ENCODE data around the gene PAGR1. TPM values are rescaled to one million over a fixed set of nuclear protein-coding genes. Genes with fewer than 3 reads are reported as not detected.

PAGR1 gene
- total RNA-seq, 1 experiment from 2014 or later, result 19.8 TPM

- in situ Hi-C loops (cut with HindIII; ENCODE audit: low pct_unique_long_range_greater_than_20kb, low sequenced_read_pairs), result no loop called here
Measured at GRCh38 chr16:29844575-29845331, 28.8 kb downstream of the PAGR1 start.

GRCh38 chr16:29845656-29846055, 29.7 kb downstream of the PAGR1 start:
- in situ Hi-C loops (cut with HindIII; ENCODE audit: low pct_unique_long_range_greater_than_20kb, low sequenced_read_pairs), result no loop called here
- no peak for DNase-seq (ENCODE audit: low read depth, low spot score)

More at GRCh38 chr16:29844575-29845331, 28.8 kb downstream of the PAGR1 start:
- no peak for DNase-seq (ENCODE audit: low read depth, low spot score)

GRCh38 chr16:29848420-29849297, 32.7 kb downstream of the PAGR1 start:
- in situ Hi-C loops (cut with HindIII; ENCODE audit: low pct_unique_long_range_greater_than_20kb, low sequenced_read_pairs), result no loop called here
- peak; percentile 72 for DNase-seq (ENCODE audit: low read depth, low spot score)

GRCh38 chr16:29849505-29849904, 33.6 kb downstream of the PAGR1 start:
- DNase-seq (ENCODE audit: low read depth, low spot score), result no peak
- in situ Hi-C loops (cut with HindIII; ENCODE audit: low pct_unique_long_range_greater_than_20kb, low sequenced_read_pairs), result no loop called here

- DNase-seq (ENCODE audit: low read depth, low spot score), result no peak
- in situ Hi-C loops (cut with HindIII; ENCODE audit: low pct_unique_long_range_greater_than_20kb, low sequenced_read_pairs), result no loop called here
Measured at GRCh38 chr16:29850998-29851397, 35.0 kb downstream of the PAGR1 start.

GRCh38 chr16:29852654-29853053, 36.7 kb downstream of the PAGR1 start:
- peak; percentile 71 for DNase-seq (ENCODE audit: low read depth, low spot score)

GRCh38 chr16:29854520-29855100, 38.7 kb downstream of the PAGR1 start:
- in situ Hi-C loops (cut with HindIII; ENCODE audit: low pct_unique_long_range_greater_than_20kb, low sequenced_read_pairs), result no loop called here
- DNase-seq (ENCODE audit: low read depth, low spot score), result no peak

More at GRCh38 chr16:29852654-29853053, 36.7 kb downstream of the PAGR1 start:
- in situ Hi-C loops (cut with HindIII; ENCODE audit: low pct_unique_long_range_greater_than_20kb, low sequenced_read_pairs), result no loop called here

GRCh38 chr16:29857133-29857760, 41.3 kb downstream of the PAGR1 start:
- in situ Hi-C loops (cut with HindIII; ENCODE audit: low pct_unique_long_range_greater_than_20kb, low sequenced_read_pairs), result no loop called here
- DNase-seq (ENCODE audit: low read depth, low spot score), result no peak

- in situ Hi-C loops (cut with HindIII; ENCODE audit: low pct_unique_long_range_greater_than_20kb, low sequenced_read_pairs), result no loop called here
- no peak for DNase-seq (ENCODE audit: low read depth, low spot score)
Measured at GRCh38 chr16:29858149-29858849, 42.3 kb downstream of the PAGR1 start.

- in situ Hi-C loops (cut with HindIII; ENCODE audit: low pct_unique_long_range_greater_than_20kb, low sequenced_read_pairs), result no loop called here
- no peak for DNase-seq (ENCODE audit: low read depth, low spot score)
Measured at GRCh38 chr16:29858974-29859373, 43.0 kb downstream of the PAGR1 start.

- in situ Hi-C loops (cut with HindIII; ENCODE audit: low pct_unique_long_range_greater_than_20kb, low sequenced_read_pairs), result no loop called here
- DNase-seq (ENCODE audit: low read depth, low spot score), result no peak
Measured at GRCh38 chr16:29860218-29860617, 44.3 kb downstream of the PAGR1 start.

- in situ Hi-C loops (cut with HindIII; ENCODE audit: low pct_unique_long_range_greater_than_20kb, low sequenced_read_pairs), result no loop called here
- peak; percentile 22 for DNase-seq (ENCODE audit: low read depth, low spot score)
Measured at GRCh38 chr16:29862383-29862883, 46.5 kb downstream of the PAGR1 start.

- DNase-seq (ENCODE audit: low read depth, low spot score), result peak; percentile 95
- in situ Hi-C loops (cut with HindIII; ENCODE audit: low pct_unique_long_range_greater_than_20kb, low sequenced_read_pairs), result no loop called here
Measured at GRCh38 chr16:29862884-29863668, 47.1 kb downstream of the PAGR1 start, which contains the start of gene CDIPT. CDIPT (minus strand) TSS chr16:29863226; CDS start chr16:29862857, 369 bp downstream.

- in situ Hi-C loops (cut with HindIII; ENCODE audit: low pct_unique_long_range_greater_than_20kb, low sequenced_read_pairs), result no loop called here
- DNase-seq (ENCODE audit: low read depth, low spot score), result no peak
Measured at GRCh38 chr16:29863669-29863984, 47.7 kb downstream of the PAGR1 start.

GRCh38 chr16:29864205-29864604, 48.3 kb downstream of the PAGR1 start:
- in situ Hi-C loops (cut with HindIII; ENCODE audit: low pct_unique_long_range_greater_than_20kb, low sequenced_read_pairs), result no loop called here
- DNase-seq (ENCODE audit: low read depth, low spot score), result no peak

- no peak for DNase-seq (ENCODE audit: low read depth, low spot score)
Measured at GRCh38 chr16:29868396-29869009, 52.6 kb downstream of the PAGR1 start.

More at GRCh38 chr16:29868396-29869009, 52.6 kb downstream of the PAGR1 start:
- in situ Hi-C loops (cut with HindIII; ENCODE audit: low pct_unique_long_range_greater_than_20kb, low sequenced_read_pairs), result no loop called here

Measured in SK-MEL-5 (cell line).